ENCODE measurements around the gene AMH. TPM values are rescaled to one million over a fixed set of nuclear protein-coding genes. Genes with fewer than 3 reads are reported as not detected.

AMH gene
- total RNA-seq, 1 experiment from 2014 or later: 21.9 TPM

DNA sequence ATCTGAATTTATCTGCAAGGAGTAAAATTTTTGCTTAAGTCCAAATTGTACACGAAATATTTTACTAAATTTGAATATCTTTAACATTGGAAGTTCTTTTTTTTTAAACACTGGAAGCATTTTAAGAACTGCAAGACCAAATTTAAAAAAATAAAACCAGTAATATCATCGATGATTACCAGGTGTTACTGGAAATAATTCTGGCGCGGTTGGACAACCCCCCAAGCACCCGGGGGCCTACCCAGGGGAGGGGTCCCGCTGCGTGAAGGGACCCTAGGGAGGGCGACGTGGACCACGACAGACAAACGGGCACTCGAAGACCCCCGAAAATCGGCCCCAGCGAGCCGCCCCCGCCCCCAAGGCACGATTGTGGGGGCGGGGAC, 19.7 kb downstream of the AMH start:
- H3K27ac ChIP-seq (ENCODE audit: low read length): peak overlapping the region; percentile 93
- H3K9me3 ChIP-seq (ENCODE audit: control insufficient read depth, insufficient read depth, low read depth, low read length): no peaks in the 10 kb centered on the region
- DNase-seq (ENCODE audit: low read depth, low spot score): no peak
- TF ChIP-seq, protein P1, sequence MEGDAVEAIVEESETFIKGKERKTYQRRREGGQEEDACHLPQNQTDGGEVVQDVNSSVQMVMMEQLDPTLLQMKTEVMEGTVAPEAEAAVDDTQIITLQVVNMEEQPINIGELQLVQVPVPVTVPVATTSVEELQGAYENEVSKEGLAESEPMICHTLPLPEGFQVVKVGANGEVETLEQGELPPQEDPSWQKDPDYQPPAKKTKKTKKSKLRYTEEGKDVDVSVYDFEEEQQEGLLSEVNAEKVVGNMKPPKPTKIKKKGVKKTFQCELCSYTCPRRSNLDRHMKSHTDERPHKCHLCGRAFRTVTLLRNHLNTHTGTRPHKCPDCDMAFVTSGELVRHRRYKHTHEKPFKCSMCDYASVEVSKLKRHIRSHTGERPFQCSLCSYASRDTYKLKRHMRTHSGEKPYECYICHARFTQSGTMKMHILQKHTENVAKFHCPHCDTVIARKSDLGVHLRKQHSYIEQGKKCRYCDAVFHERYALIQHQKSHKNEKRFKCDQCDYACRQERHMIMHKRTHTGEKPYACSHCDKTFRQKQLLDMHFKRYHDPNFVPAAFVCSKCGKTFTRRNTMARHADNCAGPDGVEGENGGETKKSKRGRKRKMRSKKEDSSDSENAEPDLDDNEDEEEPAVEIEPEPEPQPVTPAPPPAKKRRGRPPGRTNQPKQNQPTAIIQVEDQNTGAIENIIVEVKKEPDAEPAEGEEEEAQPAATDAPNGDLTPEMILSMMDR (IDR thresholded peaks at IDR 0.05): no peak
- TF ChIP-seq, protein P2, sequence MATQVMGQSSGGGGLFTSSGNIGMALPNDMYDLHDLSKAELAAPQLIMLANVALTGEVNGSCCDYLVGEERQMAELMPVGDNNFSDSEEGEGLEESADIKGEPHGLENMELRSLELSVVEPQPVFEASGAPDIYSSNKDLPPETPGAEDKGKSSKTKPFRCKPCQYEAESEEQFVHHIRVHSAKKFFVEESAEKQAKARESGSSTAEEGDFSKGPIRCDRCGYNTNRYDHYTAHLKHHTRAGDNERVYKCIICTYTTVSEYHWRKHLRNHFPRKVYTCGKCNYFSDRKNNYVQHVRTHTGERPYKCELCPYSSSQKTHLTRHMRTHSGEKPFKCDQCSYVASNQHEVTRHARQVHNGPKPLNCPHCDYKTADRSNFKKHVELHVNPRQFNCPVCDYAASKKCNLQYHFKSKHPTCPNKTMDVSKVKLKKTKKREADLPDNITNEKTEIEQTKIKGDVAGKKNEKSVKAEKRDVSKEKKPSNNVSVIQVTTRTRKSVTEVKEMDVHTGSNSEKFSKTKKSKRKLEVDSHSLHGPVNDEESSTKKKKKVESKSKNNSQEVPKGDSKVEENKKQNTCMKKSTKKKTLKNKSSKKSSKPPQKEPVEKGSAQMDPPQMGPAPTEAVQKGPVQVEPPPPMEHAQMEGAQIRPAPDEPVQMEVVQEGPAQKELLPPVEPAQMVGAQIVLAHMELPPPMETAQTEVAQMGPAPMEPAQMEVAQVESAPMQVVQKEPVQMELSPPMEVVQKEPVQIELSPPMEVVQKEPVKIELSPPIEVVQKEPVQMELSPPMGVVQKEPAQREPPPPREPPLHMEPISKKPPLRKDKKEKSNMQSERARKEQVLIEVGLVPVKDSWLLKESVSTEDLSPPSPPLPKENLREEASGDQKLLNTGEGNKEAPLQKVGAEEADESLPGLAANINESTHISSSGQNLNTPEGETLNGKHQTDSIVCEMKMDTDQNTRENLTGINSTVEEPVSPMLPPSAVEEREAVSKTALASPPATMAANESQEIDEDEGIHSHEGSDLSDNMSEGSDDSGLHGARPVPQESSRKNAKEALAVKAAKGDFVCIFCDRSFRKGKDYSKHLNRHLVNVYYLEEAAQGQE (IDR thresholded peaks at IDR 0.05; ENCODE audit: insufficient read depth in 1 of 2, low read depth in 2 of 2, low read length in 1 of 2): no peak
- no peak for TF ChIP-seq POLR2AphosphoS5 (IDR thresholded peaks at IDR 0.05; ENCODE audit: low read depth, low read length)
- POLR2A ChIA-PET: no interaction called here
- H3K27me3 ChIP-seq (ENCODE audit: control insufficient read depth, insufficient read depth, low read length): no peaks in the 10 kb centered on the region
- BruUV-seq (replicated peaks): no TSS peak
- H3K4me1 ChIP-seq (ENCODE audit: control insufficient read depth, insufficient read depth, low read length): peaks cover 15% of the 10 kb centered on the region
- CTCF ChIA-PET: no interaction called here
- no peak for ATAC-seq
- in situ Hi-C loops (cut with HindIII; ENCODE audit: low pct_unique_long_range_greater_than_20kb, low sequenced_read_pairs) (no loop called here), intact Hi-C loops (cut with micrococcal nuclease; ENCODE audit: unreplicated experiment) (no loop called here)
- peak overlapping the region; percentile 70 to 89 for H3K4me3 ChIP-seq (ENCODE audit: low read depth in 2 of 2, low read length in 2 of 2)
- peaks cover 7% of the 10 kb centered on the region; the same call in 1 of the 2 replicates for H3K36me3 ChIP-seq (ENCODE audit: control insufficient read depth, insufficient read depth, low read length)

DNA sequence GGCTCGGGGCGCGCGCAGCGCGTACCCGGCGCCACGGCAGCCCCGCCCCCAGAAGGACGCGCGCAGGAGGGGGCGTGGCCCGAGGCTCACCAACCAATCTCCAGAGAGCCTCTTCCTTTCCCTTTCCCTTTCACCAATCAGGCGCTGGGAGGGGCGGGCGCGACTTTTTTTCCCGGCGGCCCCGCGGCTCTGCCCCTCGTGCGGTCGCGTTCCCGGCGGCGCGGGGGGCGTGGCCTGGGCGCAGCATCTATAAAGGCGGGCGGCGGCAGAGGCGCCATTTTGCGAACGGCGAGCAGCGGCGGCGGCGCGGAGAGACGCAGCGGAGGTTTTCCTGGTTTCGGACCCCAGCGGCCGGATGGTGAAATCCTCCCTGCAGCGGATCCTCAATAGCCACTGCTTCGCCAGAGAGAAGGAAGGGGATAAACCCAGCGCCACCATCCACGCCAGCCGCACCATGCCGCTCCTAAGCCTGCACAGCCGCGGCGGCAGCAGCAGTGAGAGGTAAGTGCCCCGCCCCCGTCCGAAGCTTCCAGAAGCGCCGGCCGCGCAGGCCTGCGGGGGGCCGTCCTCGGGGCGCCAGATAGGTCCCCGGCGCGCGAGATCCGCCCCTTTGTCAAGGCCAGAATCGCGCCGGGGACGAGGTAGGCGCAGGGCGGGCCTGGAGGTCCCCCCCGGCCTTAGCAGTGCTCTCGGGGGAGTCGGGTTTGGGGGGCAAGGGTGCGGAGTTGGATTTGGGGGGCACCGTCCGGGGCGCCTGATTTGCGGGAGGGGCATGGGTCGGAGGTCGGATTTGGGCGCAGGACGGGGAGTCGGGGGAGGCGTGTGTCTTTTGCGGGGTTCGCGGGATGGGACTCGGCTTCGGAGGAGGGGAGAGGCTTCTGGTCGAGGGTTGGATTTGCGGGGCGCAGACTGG, 20.4 kb downstream of the AMH start:
- intact Hi-C loops (cut with micrococcal nuclease; ENCODE audit: unreplicated experiment): no loop called here
- H3K36me3 ChIP-seq (ENCODE audit: control insufficient read depth, insufficient read depth, low read length): peaks cover 7% of the 10 kb centered on the region; the same call in 1 of the 2 replicates
- in situ Hi-C loops (cut with HindIII; ENCODE audit: low pct_unique_long_range_greater_than_20kb, low sequenced_read_pairs): no loop called here
- no peaks in the 10 kb centered on the region for H3K9me3 ChIP-seq (ENCODE audit: control insufficient read depth, insufficient read depth, low read depth, low read length)
- DNase-seq (ENCODE audit: low read depth, low spot score) (no peak), ATAC-seq (peak; percentile 84)
- ChIA-PET CTCF (no interaction called here), POLR2A (no interaction called here)
- peak; percentile 91 for TF ChIP-seq SIN3A (IDR thresholded peaks at IDR 0.05; ENCODE audit: borderline replicate concordance, insufficient read depth, low read depth, low read length)
- TF ChIP-seq, protein P1 (IDR thresholded peaks at IDR 0.05): no peak
- TF ChIP-seq TCF7L2 (IDR thresholded peaks at IDR 0.05; ENCODE audit: low read depth, low read length): no peak
- TF ChIP-seq, protein P2 (IDR thresholded peaks at IDR 0.05; ENCODE audit: insufficient read depth in 1 of 2, low read depth in 2 of 2, low read length in 1 of 2): 0 out of 4 replicates have a peak, but pooled peaks of 1 of the 2 experiments have one; percentile 3
- TF ChIP-seq POLR2AphosphoS5 (IDR thresholded peaks at IDR 0.05; ENCODE audit: low read depth, low read length): peak; percentile 99
- peaks cover 18% of the 10 kb centered on the region for H3K4me1 ChIP-seq (ENCODE audit: control insufficient read depth, insufficient read depth, low read length)
- no peaks in the 10 kb centered on the region for H3K27me3 ChIP-seq (ENCODE audit: control insufficient read depth, insufficient read depth, low read length)
- peak overlapping the region; percentile 71 to 89 for H3K4me3 ChIP-seq (ENCODE audit: low read depth in 2 of 2, low read length in 2 of 2)
- peak overlapping the region; percentile 93 for H3K27ac ChIP-seq (ENCODE audit: low read length)
- BruUV-seq (replicated peaks): no TSS peak
